Superior temporal gyrus (tissue), 1 donor: ENCODE measurements around the gene PLD3.
"Not testable (repeated sequence)": the region's sequence is repeated elsewhere in the genome, so short reads cannot be mapped to it uniquely, and the experiment has no call there.

Source experiments
- DNase-seq: peaks from one replicate; pipeline ENCODE4 v3.0.0-alpha.2; 2016; ENCODE audit errors: extremely low spot score

PLD3 gene

GRCh38 chr19:40333083-40333482, 15.4 kb upstream of the PLD3 start:
- DNase-seq: not testable (repeated sequence)

- DNase-seq: no peak
Measured at GRCh38 chr19:40335101-40335500, 13.4 kb upstream of the PLD3 start.

GRCh38 chr19:40335855-40336600, 12.5 kb upstream of the PLD3 start:
- DNase-seq: no peak

GRCh38 chr19:40336601-40336900, 11.9 kb upstream of the PLD3 start:
- no peak for DNase-seq

GRCh38 chr19:40337107-40337506, 11.4 kb upstream of the PLD3 start:
- DNase-seq: no peak

GRCh38 chr19:40337594-40337993, 10.9 kb upstream of the PLD3 start:
- DNase-seq: no peak

- no peak for DNase-seq
Measured at GRCh38 chr19:40339018-40339728, 9.3 kb upstream of the PLD3 start.

- no peak for DNase-seq
Measured at GRCh38 chr19:40341601-40342482, 6.7 kb upstream of the PLD3 start.

GRCh38 chr19:40342644-40343311, 5.7 kb upstream of the PLD3 start:
- no peak for DNase-seq

GRCh38 chr19:40344422-40344821, 4.1 kb upstream of the PLD3 start:
- DNase-seq: no peak

- DNase-seq: peak; percentile 53
Measured at GRCh38 chr19:40348961-40349507, 539 bp downstream of the PLD3 start.

- DNase-seq: no peak
Measured at GRCh38 chr19:40355975-40356680, 7.6 kb downstream of the PLD3 start.

- no peak for DNase-seq
Measured at GRCh38 chr19:40356681-40357595, 8.4 kb downstream of the PLD3 start.

- DNase-seq: no peak
Measured at GRCh38 chr19:40357640-40358039, 9.1 kb downstream of the PLD3 start.

- DNase-seq: no peak
Measured at GRCh38 chr19:40358773-40359172, 10.3 kb downstream of the PLD3 start.

- no peak for DNase-seq
Measured at GRCh38 chr19:40360020-40360707, 11.7 kb downstream of the PLD3 start.

- no peak for DNase-seq
Measured at GRCh38 chr19:40360708-40361241, 12.3 kb downstream of the PLD3 start.

GRCh38 chr19:40362160-40362559, 13.7 kb downstream of the PLD3 start:
- DNase-seq: no peak

GRCh38 chr19:40363069-40363468, 14.6 kb downstream of the PLD3 start:
- no peak for DNase-seq
